CD4-positive, alpha-beta T cell treated with Interleukin-4 for 1 hour (primary cell): Measurements from ENCODE around the gene SOX5.

Experiments
- DNase-seq, 2 donors: peaks; one replicate each; pipeline ENCODE4 v3.0.0-alpha.2; 2020 to 2022

Gene SOX5

DNA sequence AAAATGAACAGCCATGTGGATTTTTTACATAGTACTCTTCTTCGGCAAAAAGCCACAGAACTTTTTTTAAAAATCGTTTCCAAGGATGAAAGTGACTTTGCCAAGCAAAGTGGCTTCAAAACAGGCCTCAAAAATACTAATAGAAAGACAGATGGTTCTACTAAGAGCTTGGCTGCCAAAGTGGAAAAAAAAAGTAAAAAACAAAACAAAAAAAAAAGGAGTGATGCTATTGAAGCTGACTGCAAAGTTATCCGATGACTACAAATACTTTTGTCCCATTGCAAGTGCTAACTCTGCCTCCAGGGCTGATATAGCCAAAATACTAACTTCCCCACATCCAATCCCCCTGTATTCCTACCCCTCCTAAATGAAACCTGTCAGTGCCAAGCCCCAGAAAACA is 277.6 kb downstream of the SOX5 start:
- no peak for DNase-seq

DNA sequence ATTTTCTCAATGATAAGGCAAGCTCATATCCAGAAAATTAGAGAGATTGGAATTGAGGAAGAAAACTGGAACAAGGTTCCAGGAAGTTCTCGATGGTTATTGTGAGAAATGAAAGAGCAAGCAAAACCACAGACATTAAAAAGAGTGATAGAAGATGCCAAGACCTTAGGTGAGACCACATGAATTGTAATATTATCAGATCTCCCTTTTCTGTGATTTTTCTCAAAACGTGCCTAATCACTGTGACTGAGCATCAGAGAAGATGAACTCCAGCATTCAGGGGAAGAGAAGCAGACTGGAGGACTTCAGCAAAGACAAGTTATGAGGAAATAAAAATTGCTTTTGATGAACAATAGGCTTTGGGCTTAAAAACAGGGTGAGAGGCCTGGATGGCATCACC is 278.8 kb downstream of the SOX5 start:
- no peak for DNase-seq

GRCh38 chr12:23669691-23670090 is 279.8 kb downstream of the SOX5 start:
- DNase-seq, result no peak

- DNase-seq, result no peak
Measured at GRCh38 chr12:23666866-23667265, 282.6 kb downstream of the SOX5 start.

DNA sequence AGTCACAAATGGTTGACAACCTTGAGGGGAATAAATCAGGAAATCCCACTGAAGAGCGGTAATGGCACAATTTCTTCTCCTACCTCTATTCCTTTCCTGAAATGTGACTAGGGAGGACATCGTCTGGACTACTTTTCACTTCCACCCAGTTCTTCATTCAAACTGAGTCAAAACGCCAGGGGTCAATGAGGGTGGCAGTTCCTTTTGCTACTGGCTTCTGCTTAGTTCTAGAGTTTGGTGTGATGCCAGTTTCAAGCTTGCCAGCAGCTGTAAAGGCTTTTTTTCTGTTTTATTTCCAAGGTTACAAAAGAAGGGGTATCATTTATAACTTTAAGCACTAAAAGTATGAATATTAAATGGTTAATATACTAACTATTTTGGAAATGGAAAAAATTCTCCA is 286.5 kb downstream of the SOX5 start:
- DNase-seq, result no peak

- no peak for DNase-seq
Measured at GRCh38 chr12:23659131-23659530, 290.3 kb downstream of the SOX5 start.

- no peak for DNase-seq
Measured at GRCh38 chr12:23657598-23657997, 291.9 kb downstream of the SOX5 start.

GRCh38 chr12:23655884-23656283 is 293.6 kb downstream of the SOX5 start:
- no peak for DNase-seq

- DNase-seq, result no peak
Measured at GRCh38 chr12:23655112-23655511, 294.4 kb downstream of the SOX5 start.

- no peak for DNase-seq
Measured at GRCh38 chr12:23648546-23648945, 300.9 kb downstream of the SOX5 start.

DNA sequence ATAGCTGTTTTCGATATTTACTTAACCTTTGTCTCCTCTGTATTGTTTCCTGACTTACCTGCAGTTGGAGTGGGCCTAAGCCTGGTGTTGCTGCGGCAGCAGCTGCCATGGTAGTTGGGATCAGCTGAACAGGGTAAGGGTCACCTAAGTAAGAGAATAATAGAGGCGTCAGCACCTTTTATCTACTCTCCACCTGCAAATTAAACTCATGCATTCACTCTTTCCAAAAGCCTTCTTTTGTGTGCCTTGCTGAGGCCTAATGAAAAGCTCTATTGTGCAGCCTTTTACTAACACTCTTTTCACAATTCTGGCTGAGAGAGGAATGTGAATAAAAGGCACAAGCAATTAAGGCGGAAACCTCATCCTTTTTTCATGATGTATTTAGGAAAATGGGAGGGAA is 308.7 kb downstream of the SOX5 start:
- DNase-seq, result no peak

GRCh38 chr12:23634344-23634743 is 315.1 kb downstream of the SOX5 start:
- DNase-seq, result no peak

GRCh38 chr12:23631786-23632377 is 317.6 kb downstream of the SOX5 start:
- no peak for DNase-seq

DNA sequence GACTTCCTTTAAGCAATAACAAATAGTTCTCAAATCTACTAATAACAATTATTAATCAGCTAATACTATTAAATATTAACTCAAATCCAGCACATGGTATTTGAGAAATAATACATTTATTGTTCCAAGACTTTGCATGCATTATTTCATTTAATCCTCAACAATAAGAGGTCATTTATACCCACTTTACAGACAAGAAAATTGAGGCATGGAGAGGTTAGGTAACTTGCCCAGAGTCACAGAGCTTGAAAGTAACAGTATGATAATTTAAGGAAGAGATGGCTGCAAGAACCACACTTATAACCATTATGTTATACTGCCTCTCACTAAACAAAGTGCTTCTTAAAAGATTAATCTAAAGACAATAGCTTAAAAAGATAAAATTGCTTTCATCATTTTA is 318.9 kb downstream of the SOX5 start:
- no peak for DNase-seq

GRCh38 chr12:23628806-23629205 is 320.7 kb downstream of the SOX5 start:
- DNase-seq, result no peak

DNA sequence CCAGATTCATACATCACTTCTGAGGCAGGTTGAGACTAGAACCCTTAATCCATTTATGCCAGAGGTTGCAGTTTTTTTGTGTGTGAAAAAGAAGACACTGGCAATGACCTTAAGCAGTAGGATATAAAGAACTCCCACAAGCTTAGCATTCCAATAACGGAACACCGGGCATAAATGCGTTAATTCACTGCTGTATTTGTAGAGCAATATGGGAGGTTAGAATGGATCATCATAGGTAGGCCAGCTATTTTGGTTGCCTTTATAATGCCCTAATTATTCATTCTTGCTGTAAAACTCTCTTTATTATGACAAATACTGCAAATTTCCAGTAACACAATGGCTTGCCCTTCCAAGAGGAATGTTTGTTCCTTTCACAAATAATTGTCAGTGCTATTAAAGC is 322.7 kb downstream of the SOX5 start:
- no peak for DNase-seq

DNA sequence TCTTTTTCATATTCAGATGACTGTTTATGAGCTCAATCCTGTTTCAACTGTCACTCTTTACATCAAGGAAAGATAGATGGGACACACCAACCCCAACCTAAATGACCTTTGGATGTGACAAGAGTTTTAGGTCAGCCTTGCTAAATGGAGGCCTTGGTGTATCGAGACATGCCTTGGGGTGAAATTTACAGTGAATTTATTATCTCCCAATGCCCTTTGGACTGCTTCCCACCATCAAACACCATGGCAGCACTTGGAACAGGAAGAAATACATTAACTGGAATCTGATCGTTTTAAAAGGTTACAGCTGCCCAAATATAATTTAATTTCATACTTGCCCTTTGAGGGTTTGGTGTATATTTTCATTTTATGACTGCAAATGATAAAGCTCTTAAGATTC is 327.6 kb downstream of the SOX5 start:
- DNase-seq, result no peak

DNA sequence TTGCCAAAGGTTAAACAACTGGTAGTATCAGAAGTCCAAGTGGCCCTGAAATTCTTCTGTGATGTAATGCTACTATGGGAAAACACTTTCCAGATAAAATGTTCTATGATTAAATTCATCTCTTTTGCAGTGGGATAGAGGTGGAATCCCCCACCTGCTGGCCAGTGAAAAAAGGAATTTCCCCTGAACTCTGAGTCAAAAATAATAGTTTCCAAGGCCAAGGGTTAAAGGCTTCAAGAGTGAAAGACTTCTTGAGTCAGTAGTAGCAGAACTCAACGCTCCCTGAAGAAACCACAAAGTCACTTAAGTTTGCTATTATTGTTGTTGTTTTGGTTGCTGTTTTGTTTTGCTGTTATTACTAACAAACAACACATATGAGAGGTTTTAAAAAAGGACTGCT is 330.8 kb downstream of the SOX5 start:
- DNase-seq, result no peak

DNA sequence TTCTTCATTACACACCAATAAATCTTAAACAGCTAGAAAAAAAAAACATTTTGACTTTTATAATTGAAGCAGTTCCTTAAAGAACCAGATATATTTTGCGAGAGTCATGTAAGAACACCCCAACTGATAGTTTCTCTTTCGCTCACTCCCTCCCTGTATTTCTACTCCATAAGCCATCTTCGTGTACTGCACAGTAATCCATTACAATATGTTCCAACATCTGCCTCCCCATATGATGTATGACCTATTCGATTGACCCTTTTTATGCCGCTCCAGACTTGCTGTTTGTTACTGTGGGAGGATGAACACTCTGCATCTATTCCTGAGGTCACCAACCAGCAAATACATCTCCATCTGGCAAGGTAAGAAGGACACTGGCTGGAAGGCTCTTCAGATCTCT is 331.7 kb downstream of the SOX5 start:
- no peak for DNase-seq

DNA sequence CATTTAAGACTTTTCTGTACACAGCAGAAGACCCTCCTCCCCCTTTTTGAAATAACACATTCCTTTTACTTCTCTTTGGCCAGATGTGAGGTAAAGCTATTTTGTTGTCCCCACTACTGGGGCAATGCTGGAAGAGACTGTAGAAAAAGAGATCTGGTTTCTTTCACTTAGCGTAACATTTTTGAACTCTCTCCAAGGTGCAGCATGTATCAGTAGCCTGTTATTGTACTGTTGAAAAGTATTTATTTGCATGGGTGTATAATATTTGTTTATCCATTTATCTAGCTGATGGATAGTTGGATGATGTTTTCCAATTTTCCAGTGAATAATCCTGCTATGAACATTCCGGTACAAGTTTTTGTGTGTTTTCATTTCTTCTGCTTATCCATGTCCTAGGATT is 335.2 kb downstream of the SOX5 start:
- DNase-seq, result no peak

GRCh38 chr12:23611320-23611719 is 338.1 kb downstream of the SOX5 start:
- DNase-seq, result no peak

GRCh38 chr12:23600919-23601318 is 348.6 kb downstream of the SOX5 start:
- DNase-seq, result no peak

DNA sequence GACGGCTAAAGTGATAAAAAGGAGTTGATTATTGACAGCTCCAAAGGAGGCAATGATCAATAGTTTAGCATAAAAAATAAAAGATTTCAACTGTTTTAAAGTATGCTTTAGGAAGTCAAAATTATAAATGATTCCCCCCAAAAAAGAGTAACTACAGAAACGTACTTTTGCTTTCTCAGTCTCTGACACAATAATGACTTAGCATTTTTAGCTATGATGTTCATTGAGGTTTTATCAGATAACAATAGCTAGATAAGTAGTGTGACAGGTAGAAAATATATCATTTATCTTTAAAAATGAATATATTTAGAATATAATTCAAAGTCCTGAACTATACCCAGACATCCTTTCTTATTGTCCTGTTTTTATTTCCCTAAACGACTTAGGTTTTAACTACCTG is 352.9 kb downstream of the SOX5 start:
- DNase-seq, result no peak

- no peak for DNase-seq
Measured at GRCh38 chr12:23587833-23588559, 361.5 kb downstream of the SOX5 start.

GRCh38 chr12:23585782-23586163 is 363.7 kb downstream of the SOX5 start:
- no peak for DNase-seq
